ENCODE measurements around the gene GSK3B.

The GSK3B gene

DNA sequence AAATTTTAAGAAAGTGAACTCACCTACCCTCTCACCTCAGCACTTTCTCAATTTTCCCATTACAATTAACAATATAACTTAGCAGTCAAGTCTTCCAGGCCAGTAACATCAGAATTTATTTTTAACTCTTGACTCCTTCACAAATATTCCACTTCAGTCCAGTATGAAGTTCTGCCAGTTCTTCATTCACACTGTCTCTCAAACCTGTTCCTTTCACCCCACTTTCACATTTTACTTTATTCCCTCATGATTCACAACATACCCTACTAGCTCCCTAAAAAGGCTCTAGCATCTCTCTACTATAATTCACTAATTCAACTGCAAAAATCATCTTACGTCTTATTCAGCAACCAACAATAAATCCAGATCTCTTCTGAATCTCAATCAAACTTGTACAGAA, 3.8 kb downstream of the GSK3B start:
- H3K4me3 ChIP-seq (ENCODE audit: low read depth, low read length), result peak overlapping the region; percentile 87
- TF ChIP-seq, protein P1, sequence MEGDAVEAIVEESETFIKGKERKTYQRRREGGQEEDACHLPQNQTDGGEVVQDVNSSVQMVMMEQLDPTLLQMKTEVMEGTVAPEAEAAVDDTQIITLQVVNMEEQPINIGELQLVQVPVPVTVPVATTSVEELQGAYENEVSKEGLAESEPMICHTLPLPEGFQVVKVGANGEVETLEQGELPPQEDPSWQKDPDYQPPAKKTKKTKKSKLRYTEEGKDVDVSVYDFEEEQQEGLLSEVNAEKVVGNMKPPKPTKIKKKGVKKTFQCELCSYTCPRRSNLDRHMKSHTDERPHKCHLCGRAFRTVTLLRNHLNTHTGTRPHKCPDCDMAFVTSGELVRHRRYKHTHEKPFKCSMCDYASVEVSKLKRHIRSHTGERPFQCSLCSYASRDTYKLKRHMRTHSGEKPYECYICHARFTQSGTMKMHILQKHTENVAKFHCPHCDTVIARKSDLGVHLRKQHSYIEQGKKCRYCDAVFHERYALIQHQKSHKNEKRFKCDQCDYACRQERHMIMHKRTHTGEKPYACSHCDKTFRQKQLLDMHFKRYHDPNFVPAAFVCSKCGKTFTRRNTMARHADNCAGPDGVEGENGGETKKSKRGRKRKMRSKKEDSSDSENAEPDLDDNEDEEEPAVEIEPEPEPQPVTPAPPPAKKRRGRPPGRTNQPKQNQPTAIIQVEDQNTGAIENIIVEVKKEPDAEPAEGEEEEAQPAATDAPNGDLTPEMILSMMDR (IDR thresholded peaks at IDR 0.05; ENCODE audit: borderline replicate concordance, insufficient read depth, low read depth, low read length), result no peak

DNA sequence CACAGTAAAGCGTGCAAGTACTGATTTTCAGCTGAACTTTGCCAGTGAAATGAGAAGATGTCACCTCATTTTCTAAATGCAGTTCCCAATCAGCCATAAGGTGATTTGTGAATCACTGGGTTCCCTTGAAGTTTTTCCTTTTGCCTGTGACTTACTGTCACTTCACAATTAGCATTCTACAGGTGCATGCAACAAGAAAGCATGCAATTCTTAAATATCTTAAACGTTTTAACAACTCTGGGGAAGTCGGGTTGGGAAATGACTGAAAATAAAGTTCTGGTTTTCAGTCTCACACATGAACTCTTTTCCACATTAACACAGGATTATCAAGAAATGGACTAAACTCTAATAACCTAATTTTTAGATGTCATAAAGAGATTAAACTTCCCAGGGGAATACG, 5.2 kb downstream of the GSK3B start:
- no peak overlapping the region for H3K4me3 ChIP-seq (ENCODE audit: low read depth, low read length)

DNA sequence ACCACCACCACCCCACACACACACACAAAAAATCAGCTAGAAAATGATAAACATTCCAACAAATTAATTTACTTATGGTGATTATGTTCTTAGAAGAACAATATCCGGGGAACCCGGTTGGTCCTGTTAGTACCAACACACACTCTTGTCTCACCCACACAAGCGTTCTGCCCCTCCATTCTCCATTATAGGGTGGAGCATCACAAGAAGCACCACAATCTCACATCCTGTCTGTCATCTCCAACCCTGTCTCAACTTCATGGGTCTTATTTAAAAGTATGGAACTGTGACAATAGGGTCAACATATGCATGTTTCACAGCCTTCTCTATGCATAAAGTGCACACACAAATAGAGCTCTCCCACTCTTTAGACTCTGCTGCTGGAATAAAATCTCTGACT, 5.6 kb downstream of the GSK3B start:
- no peak overlapping the region for H3K4me3 ChIP-seq (ENCODE audit: low read depth, low read length)
- TF ChIP-seq, protein P1 (IDR thresholded peaks at IDR 0.05; ENCODE audit: borderline replicate concordance, insufficient read depth, low read depth, low read length), result no peak

More for the DNA sequence above, 5.2 kb downstream of the GSK3B start:
- TF ChIP-seq, protein P1 (IDR thresholded peaks at IDR 0.05; ENCODE audit: borderline replicate concordance, insufficient read depth, low read depth, low read length), result no peak

DNA sequence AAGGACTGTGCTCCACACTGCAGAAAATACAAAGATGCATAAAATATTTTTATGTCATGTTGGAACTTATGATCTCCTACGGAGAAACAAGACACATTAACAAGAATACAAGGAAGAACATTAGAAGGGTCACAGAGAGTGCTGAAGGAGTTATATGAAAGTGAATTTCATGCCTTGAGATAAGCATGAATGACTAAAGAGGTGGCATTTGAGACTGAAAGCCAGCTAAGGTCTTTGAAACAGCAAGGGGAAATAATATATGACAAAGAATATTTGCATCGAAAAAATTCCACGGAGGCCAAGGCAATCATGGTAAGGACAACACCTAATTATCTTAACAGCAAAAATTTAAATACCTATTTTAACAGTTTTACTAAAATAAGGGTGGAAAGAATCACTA, 12.5 kb downstream of the GSK3B start:
- no peak overlapping the region for H3K4me3 ChIP-seq (ENCODE audit: low read depth, low read length)
- TF ChIP-seq, protein P1 (IDR thresholded peaks at IDR 0.05; ENCODE audit: borderline replicate concordance, insufficient read depth, low read depth, low read length), result no peak

DNA sequence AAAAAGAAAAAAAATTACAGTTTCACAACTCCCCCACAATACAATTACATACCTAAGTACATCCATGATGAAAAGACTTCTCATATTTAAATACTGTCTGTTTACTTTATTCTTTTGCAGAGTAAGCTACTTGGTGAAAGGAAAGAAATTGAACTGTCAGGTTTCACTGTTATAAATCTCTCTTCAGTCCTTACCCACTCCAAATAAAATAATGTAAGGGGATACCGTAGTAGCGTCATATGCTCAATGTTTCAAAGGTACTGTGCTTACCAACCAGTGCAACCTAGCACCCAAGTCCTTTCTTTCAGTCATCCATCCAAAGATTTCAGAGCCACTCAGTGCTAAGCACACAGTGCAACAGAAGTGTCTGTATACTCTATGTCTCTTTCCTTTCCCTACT, 13.4 kb downstream of the GSK3B start:
- H3K4me3 ChIP-seq (ENCODE audit: low read depth, low read length), result no peak overlapping the region
- TF ChIP-seq, protein P1 (IDR thresholded peaks at IDR 0.05; ENCODE audit: borderline replicate concordance, insufficient read depth, low read depth, low read length), result no peak

DNA sequence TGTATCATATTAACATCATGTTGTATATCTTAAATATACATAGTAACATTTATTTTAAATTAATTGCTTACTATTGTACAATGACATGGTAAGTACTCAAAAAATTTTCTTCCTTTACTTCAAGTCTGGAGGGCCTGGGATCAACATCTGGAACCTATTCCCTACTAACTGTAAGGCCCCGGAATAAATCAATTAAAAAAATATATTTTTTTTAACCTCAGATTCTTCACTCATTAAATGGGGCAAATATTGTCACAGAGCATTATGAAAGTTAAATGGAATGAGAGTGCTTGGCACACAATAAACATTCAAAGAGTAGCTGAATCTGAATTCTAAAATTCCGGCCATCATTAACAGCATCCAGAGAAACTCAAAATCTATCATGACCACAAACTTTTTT, 16.5 kb downstream of the GSK3B start:
- TF ChIP-seq, protein P1 (IDR thresholded peaks at IDR 0.05; ENCODE audit: borderline replicate concordance, insufficient read depth, low read depth, low read length), result no peak
- no peak overlapping the region for H3K4me3 ChIP-seq (ENCODE audit: low read depth, low read length)

DNA sequence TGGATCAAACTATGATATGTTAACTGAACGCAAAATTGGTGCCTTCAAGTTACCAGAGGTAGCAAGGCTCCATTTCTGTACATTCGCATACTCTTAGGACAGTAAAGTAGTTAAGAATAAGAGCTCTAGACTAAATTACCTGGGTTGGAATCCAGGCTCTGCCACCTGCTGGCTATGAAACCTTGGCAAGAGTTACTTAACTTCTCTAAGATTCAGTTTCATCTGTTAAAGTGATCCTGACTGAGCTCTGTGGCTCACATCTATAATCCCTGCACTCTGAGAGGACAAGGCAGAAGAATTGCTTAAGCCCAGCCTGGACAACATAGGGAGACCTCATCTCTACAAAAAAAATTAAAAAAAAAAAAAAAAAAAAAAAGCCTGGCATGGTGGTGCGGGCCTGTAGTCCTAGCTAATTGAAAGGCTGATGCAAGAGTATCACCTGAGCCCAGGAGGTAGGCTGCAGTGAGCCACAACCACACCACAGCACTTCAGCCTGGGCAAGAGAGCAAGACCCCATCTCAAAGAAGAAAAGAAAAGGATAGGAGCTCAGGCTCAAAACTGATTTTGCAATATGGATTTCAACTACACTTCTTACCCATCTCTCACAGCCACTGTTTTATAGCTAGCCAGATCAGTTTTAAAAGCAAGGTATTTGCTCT, 21.3 kb downstream of the GSK3B start:
- no peak overlapping the region for H3K4me3 ChIP-seq (ENCODE audit: low read depth, low read length)
- TF ChIP-seq, protein P1 (IDR thresholded peaks at IDR 0.05; ENCODE audit: borderline replicate concordance, insufficient read depth, low read depth, low read length), result no peak

Measured in GM12875 (cell line).